Pancreas (tissue), 10 donors: ENCODE results near the gene RBM44. TPM values are rescaled to one million over a fixed set of nuclear protein-coding genes. Genes with fewer than 3 reads are reported as not detected.

Experiments used
- ATAC-seq, 4 donors: fragments of 200-7000 bp; cut with Tn5 transposase; one replicate each; pipeline versions ENCODE4 v1.8.0 to v1.9.1; 2020; ENCODE audit warnings: mild to moderate bottlenecking in 4 of 4, moderate library complexity in 4 of 4
- DNase-seq, 6 donors: peaks; one replicate each; pipeline ENCODE4 v3.0.0-alpha.2; 2020
- FAIRE-seq: peaks from 2 replicates; lab custom pipeline; 2012; peaks lifted over from hg19 to GRCh38; lab: Jason Lieb, UNC
- H3K27ac ChIP-seq, 4 donors: fragments of 200-600 bp; sonication (generic); 1 replicate in 3 of 4; 2 replicates in 1 of 4; pipeline versions ENCODE4 v1.5.0 to v1.8.0; 2020
- H3K27me3 ChIP-seq, 4 donors: fragments of 200-600 bp; one replicate each; pipeline ENCODE4 v1.8.0; 2021
- H3K36me3 ChIP-seq, 3 donors: fragments of 200-600 bp; sonication (generic) in 1 of 3; one replicate each; pipeline versions ENCODE4 v1.5.0 to v1.8.0; 2020 to 2021
- H3K4me1 ChIP-seq, 3 donors: fragments of 200-600 bp; one replicate each; pipeline ENCODE4 v1.8.0; 2021
- H3K4me3 ChIP-seq, 4 donors: fragments of 200-600 bp; sonication (generic) in 2 of 4; one replicate each; pipeline versions ENCODE4 v1.5.0 to v1.8.0; 2020 to 2021
- H3K9me3 ChIP-seq, 4 donors: fragments of 200-600 bp; one replicate each; pipeline ENCODE4 v1.8.0; 2021
- CTCF ChIP-seq, 4 donors: fragments of 200-600 bp; sonication (generic) in 3 of 4; IDR thresholded peaks; one replicate each; pipeline versions ENCODE4 v1.5.0 to v1.8.0; 2021; ENCODE audit warnings: antibody characterized with exemption in 4 of 4
- WGBS, 2 donors: extraction: QIAGEN DNeasy Blood & Tissue Kit; methylation state at CpG; one replicate each; pipeline ENCODE4 v1.1.7; 2013; 5-methylcytosine and 5-hydroxymethylcytosine counted together
- intact Hi-C, 3 donors: fragments of 100-400 bp; cut with DNase I; formaldehyde crosslinking; loops; one replicate each; pipeline versions ENCODE4 v1.11.1 to v1.14.2; 2022
- polyA plus RNA-seq, 2 donors: library from polyadenylated mRNA; stranded (reverse); fragments of 200-250 nt; gene quantifications; one replicate each; pipeline ENCODE4 v1.2.3, GENCODE V29; 2013
- total RNA-seq, 6 donors: library from RNA; stranded (reverse); fragmentation: NEBNext Ultra II Directional in 4 of 6; extraction: Animal tissue kit (Norgen Biotek cat#: 25700) in 4 of 6; gene quantifications; one replicate each; pipeline versions ENCODE4 v1.2.1 to v1.2.4, GENCODE V29; 2021 to 2023
- donor health status: healthy with polysubstance abuse.
- donor health status: DM: no; HTN: no; CAD: no; lungs with moderate emphysema.
- donor health status: DM: no; HTN: no; CAD: no.
- donor health status: control.
- donor health status: control.
- donor health status: Bipolar disorder and iron deficiency.
- donor health status: DM: yes; HTN: yes; CAD: no.
- donor health status: DM: no; HTN: no; CAD: no.
- donor health status: DM: no; HTN: no; CAD: no.
- donor health status: DM: yes; HTN: yes; CAD: no.

The RBM44 gene
- total and polyA plus RNA-seq, 8 donors, result 0.09 to 0.47 (median 0.32) TPM

GRCh38 chr2:237791977-237792727 lies 6.4 kb upstream of the RBM44 start:
- no peak overlapping the region for H3K27ac ChIP-seq
- ATAC-seq (no peak), FAIRE-seq (no peak), DNase-seq (no peak)
- intact Hi-C loops, result no loop called here
- no peak for TF ChIP-seq CTCF (IDR thresholded peaks at IDR 0.05)
- H3K27me3 ChIP-seq, result no peaks in the 10 kb centered on the region
- no peaks in the 10 kb centered on the region for H3K9me3 ChIP-seq
- no peaks in the 10 kb centered on the region for H3K36me3 ChIP-seq
- H3K4me1 ChIP-seq, result no peaks in the 10 kb centered on the region
- H3K4me3 ChIP-seq, result no peak overlapping the region
- WGBS, 2 donors, result 71 to 75% methylated on average over 6 of the region's 6 CpGs

- Histone ChIP-seq H3K4me3 (no peak overlapping the region), H3K27me3 (no peaks in the 10 kb centered on the region), H3K4me1 (no peaks in the 10 kb centered on the region), H3K27ac (no peak overlapping the region), H3K36me3 (no peaks in the 10 kb centered on the region), H3K9me3 (no peaks in the 10 kb centered on the region)
- FAIRE-seq, result no peak
- intact Hi-C loops, result no loop called here
- 87 to 98% methylated on average over 3 of the region's 3 CpGs for WGBS, 2 donors
- TF ChIP-seq CTCF (IDR thresholded peaks at IDR 0.05), result no peak
- ATAC-seq, result no peak
- DNase-seq, result no peak
These were observed 1.3 kb upstream of the RBM44 start for GRCh38 chr2:237797253-237797652.

GRCh38 chr2:237799060-237799428 lies 465 bp downstream of the RBM44 start:
- FAIRE-seq (no peak), DNase-seq (no peak), ATAC-seq (no peak)
- Histone ChIP-seq H3K4me1 (no peaks in the 10 kb centered on the region), H3K36me3 (no peaks in the 10 kb centered on the region), H3K27ac (no peak overlapping the region), H3K27me3 (no peaks in the 10 kb centered on the region), H3K4me3 (no peak overlapping the region), H3K9me3 (no peaks in the 10 kb centered on the region)
- intact Hi-C loops, result no loop called here
- WGBS, 2 donors, result 85 to 91% methylated on average over 31 to 34 of the region's 34 CpGs
- no peak for TF ChIP-seq CTCF (IDR thresholded peaks at IDR 0.05)

GRCh38 chr2:237801466-237801865 lies 2.9 kb downstream of the RBM44 start:
- DNase-seq (no peak), ATAC-seq (no peak), FAIRE-seq (no peak)
- intact Hi-C loops, result no loop called here
- 93 to 96% methylated on average over 2 of the region's 2 CpGs for WGBS, 2 donors
- TF ChIP-seq CTCF (IDR thresholded peaks at IDR 0.05), result no peak
- Histone ChIP-seq H3K9me3 (no peaks in the 10 kb centered on the region), H3K27ac (no peak overlapping the region), H3K4me3 (no peak overlapping the region), H3K4me1 (no peaks in the 10 kb centered on the region), H3K27me3 (no peaks in the 10 kb centered on the region), H3K36me3 (no peaks in the 10 kb centered on the region)

GRCh38 chr2:237806334-237806733 lies 7.8 kb downstream of the RBM44 start:
- Histone ChIP-seq H3K9me3 (no peaks in the 10 kb centered on the region), H3K4me1 (no peaks in the 10 kb centered on the region), H3K36me3 (no peaks in the 10 kb centered on the region), H3K27me3 (no peaks in the 10 kb centered on the region), H3K27ac (no peak overlapping the region), H3K4me3 (no peak overlapping the region)
- FAIRE-seq, result no peak
- TF ChIP-seq CTCF (IDR thresholded peaks at IDR 0.05), result no peak
- no peak for ATAC-seq
- intact Hi-C loops, result no loop called here
- 59 to 65% methylated on average over 2 of the region's 2 CpGs for WGBS, 2 donors
- no peak for DNase-seq
